Measurements from ENCODE around the gene MCC. TPM values are rescaled to one million over a fixed set of nuclear protein-coding genes. Genes with fewer than 3 reads are reported as not detected.

MCC gene
- total and polyA plus RNA-seq, 9 donors = 29.8 to 262 (median 108) TPM

- H3K4me3 ChIP-seq = no peak overlapping the region
- H3K27ac ChIP-seq = peak overlapping the region in 1 of 2 donors; percentile 42
- intact Hi-C loops (cut with DNase I) = no loop called here
- no peaks in the 10 kb centered on the region for H3K9me3 ChIP-seq
- 57 to 76% (median 66%) methylated on average over 2 of the region's 2 CpGs for WGBS, 3 donors
- H3K27me3 ChIP-seq = no peaks in the 10 kb centered on the region
- no peak for TF ChIP-seq POLR2A (IDR thresholded peaks at IDR 0.05)
- TF ChIP-seq EP300 (IDR thresholded peaks at IDR 0.05) = no peak
- TF ChIP-seq CTCF (IDR thresholded peaks at IDR 0.05) = no peak
- H3K36me3 ChIP-seq = no peaks in the 10 kb centered on the region
- peaks cover 32% of the 10 kb centered on the region for H3K4me1 ChIP-seq (ENCODE audit: insufficient read depth)
- no peak for DNase-seq
These were observed 320.3 kb downstream of the MCC start for GRCh38 chr5:113167985-113168384.

- H3K36me3 ChIP-seq = no peaks in the 10 kb centered on the region
- WGBS, 3 donors = 42 to 62% (median 43%) methylated on average over 7 of the region's 7 CpGs
- no peak overlapping the region for H3K4me3 ChIP-seq
- DNase-seq = no peak
- peak overlapping the region in 1 of 2 donors; percentile 42 for H3K27ac ChIP-seq
- intact Hi-C loops (cut with DNase I) = no loop called here
- TF ChIP-seq POLR2A (IDR thresholded peaks at IDR 0.05) = no peak
- TF ChIP-seq CTCF (IDR thresholded peaks at IDR 0.05) = no peak
- no peak for TF ChIP-seq EP300 (IDR thresholded peaks at IDR 0.05)
- peaks cover 38% of the 10 kb centered on the region for H3K4me1 ChIP-seq (ENCODE audit: insufficient read depth)
- H3K9me3 ChIP-seq = no peaks in the 10 kb centered on the region
- no peaks in the 10 kb centered on the region for H3K27me3 ChIP-seq
These were observed 321.3 kb downstream of the MCC start for GRCh38 chr5:113166852-113167366.

- DNase-seq = no peak
- Histone ChIP-seq H3K27ac (peak overlapping the region in 1 of 2 donors; percentile 42), H3K27me3 (no peaks in the 10 kb centered on the region), H3K36me3 (no peaks in the 10 kb centered on the region), H3K4me1 (ENCODE audit: insufficient read depth) (peaks cover 39% of the 10 kb centered on the region), H3K9me3 (no peaks in the 10 kb centered on the region), H3K4me3 (no peak overlapping the region)
- intact Hi-C loops (cut with DNase I) = no loop called here
- 13 to 23% (median 17%) methylated on average over 4 of the region's 4 CpGs for WGBS, 3 donors
- TF ChIP-seq EP300 (IDR thresholded peaks at IDR 0.05) (no peak), POLR2A (IDR thresholded peaks at IDR 0.05) (no peak), CTCF (IDR thresholded peaks at IDR 0.05) (no peak)
These were observed 322.0 kb downstream of the MCC start for GRCh38 chr5:113166261-113166660.

- intact Hi-C loops (cut with DNase I) = no loop called here
- H3K4me3 ChIP-seq = no peak overlapping the region
- H3K9me3 ChIP-seq = no peaks in the 10 kb centered on the region
- TF ChIP-seq POLR2A (IDR thresholded peaks at IDR 0.05) = no peak
- TF ChIP-seq CTCF (IDR thresholded peaks at IDR 0.05) = no peak
- no peak for TF ChIP-seq EP300 (IDR thresholded peaks at IDR 0.05)
- peaks cover 32% of the 10 kb centered on the region for H3K4me1 ChIP-seq (ENCODE audit: insufficient read depth)
- H3K36me3 ChIP-seq = no peaks in the 10 kb centered on the region
- no peak overlapping the region for H3K27ac ChIP-seq
- no peak for DNase-seq
- no peaks in the 10 kb centered on the region for H3K27me3 ChIP-seq
- 59 to 81% (median 80%) methylated on average over 1 of the region's 1 CpG for WGBS, 3 donors
These were observed 324.2 kb downstream of the MCC start for GRCh38 chr5:113164021-113164420.

All from ovary (tissue), 9 donors.